T-helper 1 cell treated with Interleukin-12 subunit alpha and Interleukin-12 subunit beta and Interleukin-4 antibody, amounts not matched to agents 30 ng/mL and 1 ng/mL, for 36 hours (primary cell): Measurements from ENCODE around the gene MAST4. TPM values are rescaled to one million over a fixed set of nuclear protein-coding genes. Genes with fewer than 3 reads are reported as not detected.

Experiments
- intact Hi-C: fragments of 100-400 bp; cut with micrococcal nuclease; formaldehyde crosslinking; loops from one replicate; pipeline ENCODE4 v1.15.1; 2024
- total RNA-seq: library from RNA; stranded (reverse); gene quantifications from 2 replicates; pipeline ENCODE4 v1.2.3, GENCODE V29; 2022

Gene MAST4
- total RNA-seq, 1 donor from 2014 or later, result 65.8 TPM

- intact Hi-C loops, result loop anchor here (1.0 to 10.0 kb wide), 13 partner anchors 176 to 1607 kb away; partner anchors contain the start of genes CENPK, ERBIN, MAST4 and PIK3R1
Measured at GRCh38 chr5:66828046-66828547, 231.9 kb downstream of the MAST4 start.

- intact Hi-C loops, result loop anchor here (1.0 to 10.0 kb wide), 17 partner anchors 7 to 1606 kb away; partner anchors contain the start of genes CENPK, ERBIN, MAST4 and PIK3R1
Measured at GRCh38 chr5:66828548-66829357, 232.6 kb downstream of the MAST4 start.

GRCh38 chr5:66829358-66829674, 233.1 kb downstream of the MAST4 start:
- intact Hi-C loops, result loop anchor here (1.0 to 10.0 kb wide), 14 partner anchors 8 to 1605 kb away; partner anchors contain the start of genes CENPK, ERBIN, MAST4 and PIK3R1

- intact Hi-C loops, result loop anchor here (1.0 to 10.0 kb wide), 14 partner anchors 9 to 1605 kb away; partner anchors contain the start of genes CENPK, ERBIN, MAST4 and PIK3R1
Measured at GRCh38 chr5:66829826-66830225, 233.6 kb downstream of the MAST4 start.

GRCh38 chr5:66830636-66831035, 234.4 kb downstream of the MAST4 start:
- intact Hi-C loops, result no loop called here

GRCh38 chr5:66839636-66840185, 243.5 kb downstream of the MAST4 start:
- intact Hi-C loops, result loop anchor here (1.0 to 5.0 kb wide), 15 partner anchors 10 to 1593 kb away; partner anchors contain the start of genes MAST4, NLN, PIK3R1 and SGTB

GRCh38 chr5:66840511-66841013, 244.4 kb downstream of the MAST4 start:
- intact Hi-C loops, result loop anchor here (1.0 to 5.0 kb wide), 15 partner anchors 11 to 1592 kb away; partner anchors contain the start of genes MAST4, NLN, PIK3R1 and SGTB

- intact Hi-C loops, result loop anchor here (2.0 to 5.0 kb wide), 8 partner anchors 18 to 1591 kb away; partner anchors contain the start of genes MAST4, NLN, PIK3R1 and SGTB
Measured at GRCh38 chr5:66841264-66841663, 245.1 kb downstream of the MAST4 start.

- intact Hi-C loops, result loop anchor here (5.0 kb wide), 4 partner anchors 1120 to 1590 kb away; partner anchors contain the start of genes NLN, PIK3R1, SGTB and TRIM23
Measured at GRCh38 chr5:66842540-66842939, 246.3 kb downstream of the MAST4 start.

- intact Hi-C loops, result loop anchor here (5.0 kb wide), 4 partner anchors 1121 to 1589 kb away; partner anchors contain the start of genes NLN, PIK3R1, SGTB and TRIM23
Measured at GRCh38 chr5:66843065-66843464, 246.9 kb downstream of the MAST4 start.

GRCh38 chr5:66848749-66849641, 252.8 kb downstream of the MAST4 start:
- intact Hi-C loops, result no loop called here

- intact Hi-C loops, result no loop called here
Measured at GRCh38 chr5:66849803-66850202, 253.6 kb downstream of the MAST4 start.

- intact Hi-C loops, result no loop called here
Measured at GRCh38 chr5:66850354-66851075, 254.3 kb downstream of the MAST4 start.

GRCh38 chr5:66851306-66851705, 255.1 kb downstream of the MAST4 start:
- intact Hi-C loops, result no loop called here

- intact Hi-C loops, result no loop called here
Measured at GRCh38 chr5:66854416-66854815, 258.2 kb downstream of the MAST4 start.

- intact Hi-C loops, result loop anchor here (1.0 kb wide), 1 partner anchor 16 kb away; no protein-coding TSS in a partner anchor
Measured at GRCh38 chr5:66856041-66856805, 260.0 kb downstream of the MAST4 start.

GRCh38 chr5:66859526-66859925, 263.3 kb downstream of the MAST4 start:
- intact Hi-C loops, result no loop called here

GRCh38 chr5:66860199-66860975, 264.2 kb downstream of the MAST4 start:
- intact Hi-C loops, result no loop called here
